H9 (cell line): ENCODE measurements around the gene CYP2C19. TPM values are rescaled to one million over a fixed set of nuclear protein-coding genes. Genes with fewer than 3 reads are reported as not detected.

Experiments
- DNase-seq: peaks from one replicate; pipeline ENCODE4 v3.0.0-alpha.2; 2017
- H2AFZ ChIP-seq: one replicate; pipeline ENCODE4 v1.6.1; 2013; ENCODE audit warnings: mild to moderate bottlenecking, low read length, control low read depth, moderate library complexity
- H2AK5ac ChIP-seq: 2 replicates; pipeline ENCODE4 v1.6.1; 2013; ENCODE audit warnings: low read length, control low read depth, mixed read lengths; ENCODE audit not compliant: insufficient read length
- H2BK120ac ChIP-seq: one replicate; pipeline ENCODE4 v1.6.1; 2013; ENCODE audit warnings: low read depth, mild to moderate bottlenecking, low read length, control low read depth, inconsistent platforms; ENCODE audit not compliant: poor library complexity, severe bottlenecking
- H2BK12ac ChIP-seq: 2 replicates; pipeline ENCODE4 v1.6.1; 2013; ENCODE audit warnings: low read length, control low read depth, mixed read lengths, low read depth; ENCODE audit not compliant: insufficient read length
- H2BK15ac ChIP-seq: 2 replicates; pipeline ENCODE4 v1.6.1; 2013; ENCODE audit warnings: low read depth, low read length, control low read depth
- H2BK20ac ChIP-seq: one replicate; pipeline ENCODE4 v1.6.1; 2013; ENCODE audit warnings: low read depth, mild to moderate bottlenecking, low read length, control low read depth, inconsistent platforms; ENCODE audit not compliant: poor library complexity, severe bottlenecking
- H2BK5ac ChIP-seq: 2 replicates; pipeline ENCODE4 v1.6.1; 2013; ENCODE audit warnings: low read length, control low read depth, mixed read lengths; ENCODE audit not compliant: insufficient read length
- H3K14ac ChIP-seq: 2 replicates; pipeline ENCODE4 v1.6.1; 2013; ENCODE audit warnings: low read length, control low read depth; ENCODE audit not compliant: insufficient read depth
- H3K18ac ChIP-seq: 2 replicates; pipeline ENCODE4 v1.6.1; 2013; ENCODE audit warnings: low read depth, mild to moderate bottlenecking, mixed read lengths, low read length, control low read depth; ENCODE audit not compliant: insufficient read length
- H3K23ac ChIP-seq: 2 replicates; pipeline ENCODE4 v1.6.1; 2013; ENCODE audit warnings: low read length, control low read depth, mixed read lengths, low read depth; ENCODE audit not compliant: insufficient read length
- H3K23me2 ChIP-seq: 2 replicates; pipeline ENCODE4 v1.6.1; 2013; ENCODE audit warnings: low read depth, mild to moderate bottlenecking, mixed read lengths, low read length, control low read depth; ENCODE audit not compliant: insufficient read length, poor library complexity, severe bottlenecking
- H3K27ac ChIP-seq: 2 replicates; pipeline ENCODE4 v1.5.1; 2013; ENCODE audit warnings: low read length, control low read depth, mixed read lengths, low read depth; ENCODE audit not compliant: insufficient read length
- H3K27me3 ChIP-seq: 2 replicates; pipeline ENCODE4 v1.6.1; 2013; ENCODE audit warnings: low read length, control low read depth, inconsistent platforms; ENCODE audit not compliant: insufficient read depth
- H3K4ac ChIP-seq: 2 replicates; pipeline ENCODE4 v1.6.1; 2013; ENCODE audit warnings: low read depth, mild to moderate bottlenecking, control low read depth, inconsistent platforms, low read length, moderate library complexity
- H3K4me1 ChIP-seq: 2 replicates; pipeline ENCODE4 v1.6.1; 2013; ENCODE audit warnings: low read length, control low read depth, inconsistent platforms; ENCODE audit not compliant: insufficient read depth
- H3K4me2 ChIP-seq: 2 replicates; pipeline ENCODE4 v1.6.1; 2013; ENCODE audit warnings: low read length, control low read depth, mixed read lengths; ENCODE audit not compliant: insufficient read length, insufficient read depth
- H3K56ac ChIP-seq: 2 replicates; pipeline ENCODE4 v1.6.1; 2013; ENCODE audit warnings: low read depth, mild to moderate bottlenecking, mixed read lengths, low read length, control low read depth; ENCODE audit not compliant: insufficient read length
- H3K79me1 ChIP-seq: 2 replicates; pipeline ENCODE4 v1.6.1; 2013; ENCODE audit warnings: low read depth, mild to moderate bottlenecking, moderate library complexity, low read length, control low read depth, inconsistent platforms; ENCODE audit not compliant: insufficient read depth, poor library complexity, severe bottlenecking
- H3K79me2 ChIP-seq: 2 replicates; pipeline ENCODE4 v1.6.1; 2013; ENCODE audit warnings: low read length, control low read depth, inconsistent platforms; ENCODE audit not compliant: insufficient read depth
- H3K9ac ChIP-seq: 2 replicates; pipeline ENCODE4 v1.6.1; 2013; ENCODE audit warnings: low read length, control low read depth, mixed read lengths; ENCODE audit not compliant: insufficient read length; ENCODE audit errors: extremely low read depth
- H3K9me3 ChIP-seq: one replicate; pipeline ENCODE4 v1.6.1; 2013; ENCODE audit warnings: low read depth, low read length, inconsistent platforms; ENCODE audit not compliant: control insufficient read depth
- H3T11ph ChIP-seq: one replicate; pipeline ENCODE4 v1.6.1; 2013; ENCODE audit warnings: mild to moderate bottlenecking, low read length, control low read depth, inconsistent platforms
- H4K20me1 ChIP-seq: one replicate; pipeline ENCODE4 v1.6.1; 2013; ENCODE audit not compliant: control insufficient read depth, insufficient read length, insufficient read depth
- H4K5ac ChIP-seq: 2 replicates; pipeline ENCODE4 v1.6.1; 2013; ENCODE audit warnings: low read depth, mild to moderate bottlenecking, mixed read lengths, low read length, control low read depth; ENCODE audit not compliant: insufficient read length
- H4K8ac ChIP-seq: replicated peaks from 2 replicates; pipeline ENCODE4 v1.6.1; 2013; ENCODE audit warnings: low read length, control low read depth, mixed read lengths, low read depth; ENCODE audit not compliant: insufficient read length
- H4K91ac ChIP-seq: 2 replicates; pipeline ENCODE4 v1.6.1; 2013; ENCODE audit warnings: low read depth, mild to moderate bottlenecking, moderate library complexity, mixed read lengths, low read length, control low read depth; ENCODE audit not compliant: insufficient read length
- H3K27ac Mint-ChIP-seq, 3 experiments: 2 replicates in 2 of 3; 3 replicates in 1 of 3; pipeline ENCODE4 v1.8.0; 2020 to 2021; ENCODE audit warnings: mixed read lengths in 3 of 3, mild to moderate bottlenecking in 1 of 3, moderate library complexity in 1 of 3
- H3K27me3 Mint-ChIP-seq: 2 replicates; pipeline ENCODE4 v1.8.0; 2021; ENCODE audit warnings: low read depth, mild to moderate bottlenecking, moderate library complexity, mixed read lengths
- H3K36me3 Mint-ChIP-seq, 3 experiments: 2 replicates in 2 of 3; 3 replicates in 1 of 3; pipeline ENCODE4 v1.8.0; 2020 to 2021; ENCODE audit warnings: low read depth in 3 of 3, mixed read lengths in 3 of 3; ENCODE audit not compliant: insufficient read depth in 1 of 3
- H3K4me1 Mint-ChIP-seq, 2 experiments: 2 replicates each; pipeline ENCODE4 v1.8.0; 2020; ENCODE audit warnings: mixed read lengths in 2 of 2
- H3K4me3 Mint-ChIP-seq, 2 experiments: 2 replicates in 1 of 2; 3 replicates in 1 of 2; pipeline ENCODE4 v1.8.0; 2020 to 2021; ENCODE audit warnings: mild to moderate bottlenecking in 2 of 2, mixed read lengths in 2 of 2, moderate library complexity in 1 of 2
- H3K9me3 Mint-ChIP-seq, 2 experiments: 2 replicates in 1 of 2; 3 replicates in 1 of 2; pipeline ENCODE4 v1.8.0; 2020; ENCODE audit warnings: mild to moderate bottlenecking in 2 of 2, mixed read lengths in 2 of 2, moderate library complexity in 1 of 2
- CTCF ChIP-seq: fragments of 200-600 bp; sonication (generic); conservative IDR thresholded peaks from 3 replicates; pipeline ENCODE4 v1.8.0; 2021; ENCODE audit warnings: antibody characterized with exemption, mild to moderate bottlenecking
- WGBS: extraction: QIAGEN DNeasy Blood & Tissue Kit; methylation state at CpG from one replicate; pipeline ENCODE4 v1.1.7; 2013; ENCODE audit warnings: missing lambda C conversion rate, low lambda C conversion rate, mixed read lengths; ENCODE audit not compliant: insufficient read length; ENCODE audit errors: extremely low coverage; 5-methylcytosine and 5-hydroxymethylcytosine counted together
- total RNA-seq: library from RNA; stranded (reverse); gene quantifications from 2 replicates; pipeline ENCODE4 v1.2.1, GENCODE V29; 2021

The CYP2C19 gene
- total RNA-seq, 1 experiment from 2014 or later, result not detected

DNA sequence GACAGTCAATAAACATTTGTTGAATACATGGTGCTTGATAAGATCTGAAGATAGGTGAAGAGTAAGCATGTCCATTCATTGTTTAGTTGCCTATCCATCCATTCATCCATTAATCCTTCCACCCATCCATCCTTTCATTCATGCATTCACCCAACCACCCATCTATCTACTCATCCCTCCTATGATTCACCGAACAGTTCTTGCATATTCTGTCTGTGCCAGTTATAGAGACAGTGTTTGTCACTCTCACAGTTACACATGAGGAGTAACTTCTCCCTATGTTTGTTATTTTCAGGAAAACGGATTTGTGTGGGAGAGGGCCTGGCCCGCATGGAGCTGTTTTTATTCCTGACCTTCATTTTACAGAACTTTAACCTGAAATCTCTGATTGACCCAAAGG is 90.0 kb downstream of the CYP2C19 start:
- Histone ChIP-seq H3K79me1 (no peaks in the 10 kb centered on the region), H3K56ac (no peak overlapping the region), H4K5ac (no peak overlapping the region), H2BK120ac (no peak overlapping the region), H2BK12ac (no peak overlapping the region), H3K9ac (no peak overlapping the region), H3K23ac (no peak overlapping the region), H3K79me2 (no peaks in the 10 kb centered on the region; the same call in 1 of the 2 replicates), H3K27me3 (no peaks in the 10 kb centered on the region), H4K8ac (no peak overlapping the region), H3K14ac (no peak overlapping the region), H4K91ac (no peak overlapping the region), H3K4ac (no peak overlapping the region), H2BK15ac (no peak overlapping the region), H3K9me3 (no peaks in the 10 kb centered on the region), H3T11ph (no peak overlapping the region), H2BK5ac (no peak overlapping the region), H3K27ac (no peak overlapping the region), H2AFZ (no peak overlapping the region), H4K20me1 (no peaks in the 10 kb centered on the region), H2AK5ac (no peak overlapping the region), H2BK20ac (no peak overlapping the region), H3K4me1 (no peaks in the 10 kb centered on the region), H3K4me2 (no peak overlapping the region), H3K18ac (no peak overlapping the region), H3K23me2 (no peaks in the 10 kb centered on the region)
- no peaks in the 10 kb centered on the region for H3K4me1 Mint-ChIP-seq
- DNase-seq, result no peak
- H3K4me3 Mint-ChIP-seq, result no peak overlapping the region
- H3K9me3 Mint-ChIP-seq, result peaks cover under 1 to 7% of the 10 kb centered on the region in 2 experiments; a peak in 2 of 5 replicates
- no peak overlapping the region for H3K27ac Mint-ChIP-seq
- TF ChIP-seq CTCF, result no peak
- H3K27me3 Mint-ChIP-seq, result peaks cover 2% of the 10 kb centered on the region
- WGBS, result no CpG with 5 or more reads among the region's 3 CpGs
- no peaks in the 10 kb centered on the region for H3K36me3 Mint-ChIP-seq
